Stimulated activated CD4-positive, alpha-beta T cell treated with anti-CD3 and anti-CD28 coated beads, Interleukin-1b, Interleukin-23, amount 100 ng/mL, for 4 hours (primary cell): ENCODE data around the gene MTMR12.

ENCODE experiments used
- DNase-seq, 2 donors: peaks; one replicate each; pipeline ENCODE4 v3.0.0-alpha.2; 2020; ENCODE audit warnings: low read depth in 2 of 2

Gene MTMR12

GRCh38 chr5:32197032-32197431 lies 115.7 kb downstream of the MTMR12 start:
- DNase-seq: no peak

- no peak for DNase-seq
Measured at GRCh38 chr5:32195265-32195664, 117.5 kb downstream of the MTMR12 start.

- no peak for DNase-seq
Measured at GRCh38 chr5:32193591-32193990, 119.1 kb downstream of the MTMR12 start.

- DNase-seq: no peak
Measured at GRCh38 chr5:32190095-32190494, 122.6 kb downstream of the MTMR12 start.

GRCh38 chr5:32187675-32188074 lies 125.1 kb downstream of the MTMR12 start:
- no peak for DNase-seq

- DNase-seq: no peak
Measured at GRCh38 chr5:32182463-32183063, 130.2 kb downstream of the MTMR12 start.
